ENCODE data around the gene SLC35A4. TPM values are rescaled to one million over a fixed set of nuclear protein-coding genes. Genes with fewer than 3 reads are reported as not detected.

SLC35A4 gene
- total and polyA plus RNA-seq, 12 donors, result 33.9 to 105 (median 78.7) TPM

DNA sequence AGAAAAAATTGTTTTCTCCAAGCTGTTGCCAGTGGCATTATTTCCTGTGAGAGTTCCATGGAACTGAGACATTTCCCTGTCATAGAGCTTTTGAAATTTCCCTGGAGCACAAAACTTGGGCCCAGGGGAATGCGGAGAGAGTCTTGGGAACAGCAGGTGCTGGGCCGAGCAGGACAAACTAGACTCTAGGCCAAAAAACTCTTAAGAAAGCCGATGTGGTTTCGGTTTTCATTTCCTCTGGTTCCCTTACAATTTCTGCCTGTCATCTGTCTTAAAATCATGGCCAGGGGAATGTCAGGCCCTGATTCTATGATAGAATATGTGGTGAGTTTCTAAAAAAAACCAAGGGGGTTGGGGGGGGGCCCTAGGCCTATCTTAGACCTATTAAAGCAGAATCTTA is 4.6 kb downstream of the SLC35A4 start:
- intact Hi-C loops (cut with DNase I), result loop anchor here in 6 of 10 donors (5.0 to 10.0 kb wide), 3 partner anchors 63 to 68 kb away; partner anchors contain the start of genes TMCO6 (in 5 of the 6) and CD14 (in 3 of the 6)
- WGBS, 2 donors, result 27 to 59% methylated on average over 4 of the region's 4 CpGs
- Histone ChIP-seq H3K4me1 (peaks cover 7 to 79% (median 60%) of the 10 kb centered on the region in 9 donors), H3K27me3 (no peaks in the 10 kb centered on the region), H3K27ac (peak overlapping the region; percentile 30 to 91 (median 78)), H3K4me3 (peak overlapping the region in 2 of 10 donors; percentile 1 to 3), H3K36me3 (peaks cover 0 to 39% (median 19%) of the 10 kb centered on the region in 9 donors), H3K9me3 (no peaks in the 10 kb centered on the region)
- DNase-seq (no peak), ATAC-seq (no peak)
- TF ChIP-seq, protein P1, sequence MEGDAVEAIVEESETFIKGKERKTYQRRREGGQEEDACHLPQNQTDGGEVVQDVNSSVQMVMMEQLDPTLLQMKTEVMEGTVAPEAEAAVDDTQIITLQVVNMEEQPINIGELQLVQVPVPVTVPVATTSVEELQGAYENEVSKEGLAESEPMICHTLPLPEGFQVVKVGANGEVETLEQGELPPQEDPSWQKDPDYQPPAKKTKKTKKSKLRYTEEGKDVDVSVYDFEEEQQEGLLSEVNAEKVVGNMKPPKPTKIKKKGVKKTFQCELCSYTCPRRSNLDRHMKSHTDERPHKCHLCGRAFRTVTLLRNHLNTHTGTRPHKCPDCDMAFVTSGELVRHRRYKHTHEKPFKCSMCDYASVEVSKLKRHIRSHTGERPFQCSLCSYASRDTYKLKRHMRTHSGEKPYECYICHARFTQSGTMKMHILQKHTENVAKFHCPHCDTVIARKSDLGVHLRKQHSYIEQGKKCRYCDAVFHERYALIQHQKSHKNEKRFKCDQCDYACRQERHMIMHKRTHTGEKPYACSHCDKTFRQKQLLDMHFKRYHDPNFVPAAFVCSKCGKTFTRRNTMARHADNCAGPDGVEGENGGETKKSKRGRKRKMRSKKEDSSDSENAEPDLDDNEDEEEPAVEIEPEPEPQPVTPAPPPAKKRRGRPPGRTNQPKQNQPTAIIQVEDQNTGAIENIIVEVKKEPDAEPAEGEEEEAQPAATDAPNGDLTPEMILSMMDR (IDR thresholded peaks at IDR 0.05), result no peak

DNA sequence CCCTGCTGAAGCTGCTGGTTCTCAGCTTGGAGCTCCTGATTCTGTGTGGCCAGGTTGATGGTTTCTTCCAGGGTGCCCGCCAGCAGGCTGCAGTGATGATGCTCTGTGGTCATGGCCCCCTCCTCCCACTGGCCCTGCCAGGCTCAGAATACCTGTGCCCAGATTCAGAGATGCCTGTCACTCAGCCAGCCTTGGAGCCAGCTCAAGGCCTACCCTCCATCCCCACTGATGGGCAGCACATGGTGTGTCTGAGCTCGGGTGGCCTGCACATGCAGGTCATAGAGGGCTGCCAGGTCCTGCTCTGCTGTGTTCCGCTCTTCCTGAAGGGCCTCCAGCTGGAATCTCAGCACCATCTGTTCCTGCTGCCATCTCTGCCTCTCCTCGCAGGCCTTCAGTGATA is 5.4 kb downstream of the SLC35A4 start:
- peaks cover 7 to 85% (median 60%) of the 10 kb centered on the region in 9 donors for H3K4me1 ChIP-seq
- no peaks in the 10 kb centered on the region for H3K9me3 ChIP-seq
- DNase-seq, result no peak
- H3K4me3 ChIP-seq, result no peak overlapping the region
- peaks cover 0 to 39% (median 19%) of the 10 kb centered on the region in 9 donors for H3K36me3 ChIP-seq
- peak in 1 of 8 donors; percentile 15 for ATAC-seq
- TF ChIP-seq, protein P1 (IDR thresholded peaks at IDR 0.05), result no peak
- no peaks in the 10 kb centered on the region for H3K27me3 ChIP-seq
- intact Hi-C loops (cut with DNase I), result loop anchor here in 1 of 10 donors (5.0 kb wide), 1 partner anchor 57 kb away; no protein-coding TSS in a partner anchor
- 87 to 90% methylated on average over 4 of the region's 4 CpGs for WGBS, 2 donors
- peak overlapping the region in 9 of 10 donors; percentile 56 to 91 (median 78) for H3K27ac ChIP-seq

DNA sequence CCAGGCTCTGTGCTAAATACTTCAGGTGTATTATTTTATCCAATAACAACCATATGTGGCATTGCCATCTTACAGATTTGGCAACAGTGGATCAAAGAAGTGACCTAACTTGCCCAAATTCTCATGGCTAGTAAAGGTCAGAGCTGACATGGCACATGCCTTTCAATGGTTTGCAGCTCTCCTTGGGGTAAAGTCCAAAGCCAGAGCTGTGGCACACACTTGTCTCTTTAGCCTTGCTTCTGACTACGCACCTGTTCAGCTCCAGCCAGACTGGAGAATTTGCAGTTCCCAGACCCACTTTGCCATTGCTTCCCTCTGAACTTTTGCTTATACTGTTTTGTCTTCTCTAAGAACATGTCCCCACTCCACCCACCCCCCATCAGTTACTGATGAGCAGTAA is 5.9 kb downstream of the SLC35A4 start:
- Histone ChIP-seq H3K4me3 (no peak overlapping the region), H3K27me3 (no peaks in the 10 kb centered on the region), H3K9me3 (no peaks in the 10 kb centered on the region), H3K4me1 (peaks cover 5 to 80% (median 56%) of the 10 kb centered on the region in 9 donors), H3K27ac (peak overlapping the region in 9 of 10 donors; percentile 43 to 91 (median 78)), H3K36me3 (peaks cover 0 to 39% (median 19%) of the 10 kb centered on the region in 9 donors)
- intact Hi-C loops (cut with DNase I), result loop anchor here in 1 of 10 donors (5.0 kb wide), 1 partner anchor 57 kb away; no protein-coding TSS in a partner anchor
- TF ChIP-seq, protein P1 (IDR thresholded peaks at IDR 0.05), result no peak
- WGBS, 2 donors, result 92 to 96% methylated on average over 1 of the region's 1 CpG
- DNase-seq, result no peak
- no peak for ATAC-seq

DNA sequence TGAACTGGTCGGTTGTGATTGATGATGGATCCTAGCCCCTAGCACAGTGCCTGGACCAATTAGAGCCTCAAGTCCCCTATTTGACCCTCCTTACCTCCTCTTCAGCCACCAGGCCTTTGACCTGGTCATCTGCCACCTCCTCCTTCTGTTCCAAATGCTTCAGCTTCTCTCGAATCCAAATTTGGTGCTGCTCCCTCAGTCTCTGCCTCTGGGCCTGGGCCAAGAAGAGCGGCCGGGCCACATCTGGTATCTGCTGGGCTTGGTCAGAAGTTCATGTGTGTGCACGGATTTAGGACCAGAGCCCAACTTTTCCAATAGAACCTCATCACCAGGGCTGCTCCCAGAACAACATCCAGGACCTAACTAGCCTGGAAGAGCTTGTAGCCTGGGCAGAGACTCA is 6.5 kb downstream of the SLC35A4 start:
- peaks cover 0 to 74% (median 50%) of the 10 kb centered on the region in 9 donors for H3K4me1 ChIP-seq
- H3K27ac ChIP-seq, result peak overlapping the region in 9 of 10 donors; percentile 43 to 91 (median 77)
- no peak overlapping the region for H3K4me3 ChIP-seq
- 40 to 42% methylated on average over 5 of the region's 5 CpGs for WGBS, 2 donors
- ATAC-seq, result peak in 7 of 8 donors; percentile 16 to 65 (median 50)
- H3K27me3 ChIP-seq, result no peaks in the 10 kb centered on the region
- H3K9me3 ChIP-seq, result no peaks in the 10 kb centered on the region
- DNase-seq, result peak; percentile 54 to 62
- TF ChIP-seq, protein P1 (IDR thresholded peaks at IDR 0.05), result no peak
- H3K36me3 ChIP-seq, result peaks cover 0 to 35% (median 19%) of the 10 kb centered on the region in 9 donors
- intact Hi-C loops (cut with DNase I), result loop anchor here in 1 of 10 donors (5.0 kb wide), 1 partner anchor 56 kb away; no protein-coding TSS in a partner anchor
